NCI-H2196 (cell line): Measurements from ENCODE around the gene EPHA6.
A peak's percentile ranks its signal among the peaks of the same experiment; 100 is the strongest.

Experiments
- DNase-seq: peaks from one replicate; lab custom pipeline; 2025; ENCODE audit not compliant: unreplicated experiment; lab: John Stamatoyannopoulos, UW

The EPHA6 gene

GRCh38 chr3:97687734-97688133, 873.3 kb downstream of the EPHA6 start:
- no peak for DNase-seq

GRCh38 chr3:97689111-97689510, 874.7 kb downstream of the EPHA6 start:
- DNase-seq = no peak

- no peak for DNase-seq
These were observed 875.6 kb downstream of the EPHA6 start for GRCh38 chr3:97689962-97690361.

- DNase-seq = no peak
These were observed 877.0 kb downstream of the EPHA6 start for GRCh38 chr3:97691354-97691753.

- no peak for DNase-seq
These were observed 878.0 kb downstream of the EPHA6 start for GRCh38 chr3:97692389-97692788.

- DNase-seq = no peak
These were observed 878.4 kb downstream of the EPHA6 start for GRCh38 chr3:97692831-97693230.

- no peak for DNase-seq
These were observed 880.5 kb downstream of the EPHA6 start for GRCh38 chr3:97694876-97695275.

- no peak for DNase-seq
These were observed 884.3 kb downstream of the EPHA6 start for GRCh38 chr3:97698691-97699090.

GRCh38 chr3:97699889-97700288, 885.5 kb downstream of the EPHA6 start:
- DNase-seq = no peak

- no peak for DNase-seq
These were observed 891.4 kb downstream of the EPHA6 start for GRCh38 chr3:97705764-97706163.

- no peak for DNase-seq
These were observed 891.8 kb downstream of the EPHA6 start for GRCh38 chr3:97706226-97706625.

- no peak for DNase-seq
These were observed 897.3 kb downstream of the EPHA6 start for GRCh38 chr3:97711654-97712053.

GRCh38 chr3:97712919-97713318, 898.5 kb downstream of the EPHA6 start:
- DNase-seq = no peak

GRCh38 chr3:97713634-97714033, 899.2 kb downstream of the EPHA6 start:
- no peak for DNase-seq

- peak; percentile 84 for DNase-seq
These were observed 904.9 kb downstream of the EPHA6 start for GRCh38 chr3:97719156-97719821.

- peak; percentile 29 for DNase-seq
These were observed 906.0 kb downstream of the EPHA6 start for GRCh38 chr3:97720417-97720816.

GRCh38 chr3:97721446-97721845, 907.1 kb downstream of the EPHA6 start:
- no peak for DNase-seq

GRCh38 chr3:97736928-97737327, 922.5 kb downstream of the EPHA6 start:
- DNase-seq = no peak

- no peak for DNase-seq
These were observed 924.4 kb downstream of the EPHA6 start for GRCh38 chr3:97738761-97739160.

GRCh38 chr3:97742036-97742435, 927.6 kb downstream of the EPHA6 start:
- no peak for DNase-seq

- no peak for DNase-seq
These were observed 929.9 kb downstream of the EPHA6 start for GRCh38 chr3:97744289-97744688.

- DNase-seq = no peak
These were observed 949.4 kb downstream of the EPHA6 start for GRCh38 chr3:97763586-97764406.
